K562 (cell line): ENCODE data around the gene AVPI1. TPM values are rescaled to one million over a fixed set of nuclear protein-coding genes. Genes with fewer than 3 reads are reported as not detected.
A peak's percentile ranks its signal among the peaks of the same experiment; 100 is the strongest.

Experiments
- ATF7 ChIP-seq: fragments of 450-650 bp; IDR thresholded peaks from 2 replicates; pipeline ENCODE4 v1.7.1; 2014; ENCODE audit warnings: mild to moderate bottlenecking, moderate library complexity
- CEBPB ChIP-seq: fragments of 450-650 bp; IDR thresholded peaks from 2 replicates; pipeline ENCODE4 v1.6.1; 2016; ENCODE audit warnings: missing genetic modification characterization, missing compliant biosample characterization
- DPF2 ChIP-seq: fragments of 450-650 bp; IDR thresholded peaks from 2 replicates; pipeline ENCODE4 v1.6.1; 2016
- EGR1 ChIP-seq: fragments of 450-650 bp; conservative IDR thresholded peaks from 2 replicates; pipeline ENCODE4 v1.6.1; 2017; ENCODE audit warnings: mild to moderate bottlenecking
- ETV1 ChIP-seq: fragments of 450-650 bp; conservative IDR thresholded peaks from 2 replicates; pipeline ENCODE4 v1.6.1; 2016; ENCODE audit warnings: missing genetic modification characterization, control low read depth, low read depth, missing compliant biosample characterization
- FOXM1 ChIP-seq, 2 experiments: fragments of 450-650 bp in 1 of 2; sonication (generic) in 1 of 2; formaldehyde crosslinking in 1 of 2; IDR thresholded peaks; 2 replicates each; pipeline versions ENCODE4 v1.6.1 to v1.9.0; 2017 to 2022; ENCODE audit warnings: low read depth in 2 of 2, mild to moderate bottlenecking in 2 of 2, missing genetic modification reagents in 1 of 2, moderate library complexity in 1 of 2
- HDAC1 ChIP-seq, 2 experiments: fragments of 450-650 bp; IDR thresholded peaks; 2 replicates each; pipeline ENCODE4 v1.6.1; 2016 to 2017; ENCODE audit warnings: inconsistent platforms in 1 of 2, mild to moderate bottlenecking in 1 of 2, moderate library complexity in 1 of 2
- HDAC2 ChIP-seq: fragments of 450-650 bp; IDR thresholded peaks from 2 replicates; pipeline ENCODE4 v1.6.1; 2016; ENCODE audit warnings: mild to moderate bottlenecking
- KDM4B ChIP-seq, 2 experiments: fragments of 450-650 bp in 1 of 2; sonication (generic) in 1 of 2; IDR thresholded peaks; 2 replicates each; pipeline ENCODE4 v1.6.1; 2016 to 2017; ENCODE audit warnings: borderline replicate concordance in 2 of 2, antibody characterized with exemption in 1 of 2, low read depth in 1 of 2, mild to moderate bottlenecking in 1 of 2
- KDM5B ChIP-seq: fragments of 200-600 bp; sonication (generic); IDR thresholded peaks from 2 replicates; pipeline ENCODE4 v1.6.1; 2012; ENCODE audit warnings: low read depth, mild to moderate bottlenecking, moderate library complexity, low read length, control low read depth, inconsistent platforms; ENCODE audit not compliant: insufficient replicate concordance
- MAFF ChIP-seq: IDR thresholded peaks from 2 replicates; pipeline ENCODE4 v1.6.1; 2012; ENCODE audit warnings: low read length, improper control_type of control experiment
- MBD2 ChIP-seq: sonication (generic); IDR thresholded peaks from 2 replicates; pipeline ENCODE4 v1.6.1; 2016; ENCODE audit warnings: low read depth, borderline replicate concordance
- MEIS2 ChIP-seq: fragments of 450-650 bp; IDR thresholded peaks from 2 replicates; pipeline ENCODE4 v1.6.1; 2014; ENCODE audit warnings: mild to moderate bottlenecking; ENCODE audit not compliant: partially characterized antibody
- NR2C1 ChIP-seq, 2 experiments: fragments of 450-650 bp; IDR thresholded peaks; 2 replicates each; pipeline ENCODE4 v1.6.1; 2017; ENCODE audit warnings: mild to moderate bottlenecking in 2 of 2, antibody characterized with exemption in 1 of 2, inconsistent platforms in 1 of 2, missing compliant biosample characterization in 1 of 2, missing genetic modification characterization in 1 of 2
- PBX2 ChIP-seq, 2 experiments: IDR thresholded peaks in 1 of 2; conservative IDR thresholded peaks in 1 of 2; 2 replicates each; pipeline ENCODE4 v1.6.1; 2016; ENCODE audit warnings: low read depth in 2 of 2, mild to moderate bottlenecking in 1 of 2, missing compliant biosample characterization in 1 of 2, missing genetic modification characterization in 1 of 2, moderate library complexity in 1 of 2
- RB1 ChIP-seq: fragments of 450-650 bp; IDR thresholded peaks from 2 replicates; pipeline ENCODE4 v1.6.1; 2017; ENCODE audit warnings: low read depth, mild to moderate bottlenecking
- RBBP5 ChIP-seq: fragments of 200-600 bp; sonication (generic); IDR thresholded peaks from 2 replicates; pipeline ENCODE4 v1.6.1; 2012; ENCODE audit warnings: borderline replicate concordance, mild to moderate bottlenecking, low read length, control low read depth, inconsistent platforms; ENCODE audit not compliant: insufficient read depth, poor library complexity, severe bottlenecking
- RBM25 ChIP-seq: fragments of 200-400 bp; formaldehyde crosslinking; IDR thresholded peaks from 2 replicates; pipeline ENCODE4 v1.6.1; 2018; ENCODE audit warnings: low read length, low read depth, moderate library complexity; ENCODE audit not compliant: severe bottlenecking
- SAFB ChIP-seq: fragments of 200-400 bp; formaldehyde crosslinking; IDR thresholded peaks from 2 replicates; pipeline ENCODE4 v1.6.1; 2017; ENCODE audit warnings: low read depth, low read length, borderline replicate concordance
- TAF1 ChIP-seq: IDR thresholded peaks from 2 replicates; pipeline ENCODE4 v1.6.1; 2011; ENCODE audit warnings: mild to moderate bottlenecking, low read length, moderate library complexity; ENCODE audit not compliant: insufficient read depth, control insufficient read depth, severe bottlenecking; ENCODE audit errors: extremely low read depth
- TFAP4 ChIP-seq: sonication (generic); formaldehyde crosslinking; IDR thresholded peaks from 2 replicates; pipeline ENCODE4 v1.8.0; 2022; ENCODE audit warnings: missing genetic modification reagents, mild to moderate bottlenecking, moderate library complexity, borderline replicate concordance
- ZFPM2 ChIP-seq: fragments of 250-450 bp; sonication (Bioruptor Pico); IDR thresholded peaks from 2 replicates; pipeline ENCODE4 v1.5.1; 2022; ENCODE audit warnings: mild to moderate bottlenecking
- ZNF316 ChIP-seq: fragments of 450-650 bp; IDR thresholded peaks from 2 replicates; pipeline ENCODE4 v1.6.1; 2016
- ZNF57 ChIP-seq: fragments of 450-650 bp; formaldehyde crosslinking; IDR thresholded peaks from 2 replicates; pipeline ENCODE4 v1.4.0; 2020; ENCODE audit warnings: mild to moderate bottlenecking, moderate library complexity
- polyA plus RNA-seq, 8 experiments: library from polyadenylated mRNA; depleted of rRNA in 4 of 8; stranded (reverse) in 5 of 8; unstranded in 3 of 8; fragments of >200 nt; fragmentation: Nextera tagmentation in 2 of 8; fragmentation: Illumina TruSeq in 1 of 8; extraction: Ambion mirVana in 2 of 8; extraction: Trizol in 1 of 8; gene quantifications; 2 replicates each; pipeline versions ENCODE4 v1.2.1 to v1.2.3, GENCODE V29; 2011 to 2014; ENCODE audit warnings: inconsistent platforms in 1 of 8, missing spikeins in 1 of 8
- total RNA-seq, 7 experiments: library from RNA; depleted of rRNA in 6 of 7; stranded (reverse); fragments of >200 nt in 6 of 7; fragmentation: Illumina TruSeq in 2 of 7; extraction: Trizol in 2 of 7; gene quantifications; 2 replicates each; pipeline versions ENCODE4 v1.2.1 to v1.2.3, GENCODE V29; 2011 to 2021; ENCODE audit warnings: low replicate concordance in 1 of 7

The AVPI1 gene
- total and polyA plus RNA-seq, 9 of the 15 experiments (the other 6 are each of a cell fraction or from before 2014, with no cell fraction given) = 0.90 to 10.4 (median 7.4) TPM

- no peak for TF ChIP-seq PBX2 (CRISPR knock-in tag; IDR thresholded peaks at IDR 0.05; ENCODE audit: low read depth)
- peak; percentile 80 for TF ChIP-seq PBX2 (tag; conservative IDR thresholded peaks at IDR 0.05; ENCODE audit: low read depth)
- TF ChIP-seq HDAC2 = peak; percentile 74; the same call in 1 of the 2 replicates
- no peak; the same call in 1 of the 2 replicates for TF ChIP-seq RB1
- TF ChIP-seq TFAP4 (CRISPR knock-in tag) = peak; percentile 54; the same call in 1 of the 2 replicates
- peak; percentile 63 for TF ChIP-seq TAF1
- peak; percentile 84 for TF ChIP-seq NR2C1 (IDR thresholded peaks at IDR 0.05)
- peak; percentile 78 for TF ChIP-seq NR2C1 (tag; IDR thresholded peaks at IDR 0.05)
- TF ChIP-seq DPF2 = peak; percentile 21; the same call in 1 of the 2 replicates
- peak; percentile 96 for TF ChIP-seq ZNF316
- 0 out of 2 replicates have a peak, but pooled peaks have one; percentile 31 for TF ChIP-seq MAFF
- peak; percentile 35 for TF ChIP-seq KDM5B
- TF ChIP-seq SAFB = peak; percentile 69
- peak; percentile 79 for TF ChIP-seq EGR1
- peak; percentile 87 for TF ChIP-seq MEIS2
- TF ChIP-seq HDAC1 (IDR thresholded peaks at IDR 0.05) = peak in 1 of 2 experiments; percentile 54; a peak in 2 of 4 replicates
- peak; percentile 82 for TF ChIP-seq RBM25
- no peak for TF ChIP-seq ZNF57
- no peak for TF ChIP-seq ZFPM2
- TF ChIP-seq MBD2 = 0 out of 2 replicates have a peak, but pooled peaks have one; percentile 26
- TF ChIP-seq ATF7 = peak; percentile 84
- TF ChIP-seq KDM4B (IDR thresholded peaks at IDR 0.05; ENCODE audit: borderline replicate concordance in 2 of 2, low read depth in 1 of 2) = no peak
- peak; percentile 66 for TF ChIP-seq FOXM1 (IDR thresholded peaks at IDR 0.05; ENCODE audit: low read depth)
- 0 out of 2 replicates have a peak, but pooled peaks have one; percentile 43 for TF ChIP-seq FOXM1 (CRISPR knock-in tag; IDR thresholded peaks at IDR 0.05; ENCODE audit: low read depth)
- TF ChIP-seq CEBPB (tag) = peak; percentile 74
- no peak for TF ChIP-seq ETV1
- TF ChIP-seq RBBP5 = peak; percentile 68
These were observed 46.7 kb downstream of the AVPI1 start, which contains the start of gene PI4K2A (continued) for GRCh38 chr10:97640174-97640867.
